GM21529 (cell line): ENCODE results near the gene KIAA1549.
A peak's percentile ranks its signal among the peaks of the same experiment; 100 is the strongest.

Experiments used
- ATAC-seq: cut with Tn5 transposase; IDR thresholded peaks from one replicate; pipeline ENCODE4 v1.9.1; 2021; ENCODE audit not compliant: unreplicated experiment

The KIAA1549 gene

DNA sequence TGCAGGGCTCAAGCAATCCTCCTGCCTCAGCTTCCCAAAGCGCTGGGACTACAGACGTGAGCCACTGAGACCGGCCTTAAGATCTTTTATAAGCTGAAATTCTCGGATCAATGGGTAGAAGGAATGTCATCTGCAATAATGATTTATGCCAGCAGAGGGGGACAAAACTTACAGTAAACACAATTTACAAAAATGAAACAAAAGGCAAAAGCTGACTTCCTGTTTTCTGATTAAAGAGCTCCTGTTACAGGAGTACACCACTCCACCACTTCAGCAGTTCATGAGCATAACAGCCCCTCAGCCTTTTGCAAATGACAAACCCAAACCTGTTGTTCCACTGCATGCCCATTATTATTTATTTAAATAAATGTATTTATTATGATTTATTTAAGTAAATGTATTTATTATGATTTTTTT lies 94.7 kb downstream of the KIAA1549 start:
- ATAC-seq = peak; percentile 88

DNA sequence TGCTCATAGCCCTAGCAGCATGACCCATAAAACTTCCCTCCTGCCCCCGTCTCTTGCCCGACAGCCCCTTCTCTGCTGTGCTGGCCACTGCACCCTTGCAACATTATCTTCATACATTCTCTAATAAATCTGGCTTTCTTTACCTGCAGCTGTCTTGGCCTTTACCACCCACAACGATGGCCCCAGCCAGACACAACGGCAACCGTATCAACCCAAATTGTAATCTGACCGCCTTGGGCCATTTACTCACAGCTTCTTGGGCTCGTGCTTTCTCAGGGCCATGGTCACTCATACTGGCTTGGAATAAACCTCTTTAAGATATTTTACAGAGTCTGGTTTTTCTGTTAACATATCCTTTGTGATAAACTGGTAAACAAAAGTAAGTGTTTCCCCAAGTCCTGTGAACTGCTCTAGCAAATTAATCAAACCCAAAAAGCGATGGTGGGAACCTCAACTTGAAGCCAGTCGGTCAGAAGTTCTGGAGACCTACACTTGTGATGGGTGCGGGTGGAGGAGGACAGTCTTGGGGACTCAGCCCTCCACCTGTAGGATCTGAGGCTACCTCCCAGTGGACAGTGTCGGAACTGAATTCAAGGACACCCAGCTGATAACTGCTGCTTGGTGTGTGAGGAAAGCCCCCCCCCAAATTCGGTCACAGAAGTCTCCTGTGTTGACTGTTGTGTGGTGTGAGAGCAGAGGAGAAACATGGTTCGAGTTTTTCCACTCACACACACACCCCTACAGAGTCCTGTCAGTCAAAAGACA lies 95.6 kb downstream of the KIAA1549 start:
- ATAC-seq = no peak

DNA sequence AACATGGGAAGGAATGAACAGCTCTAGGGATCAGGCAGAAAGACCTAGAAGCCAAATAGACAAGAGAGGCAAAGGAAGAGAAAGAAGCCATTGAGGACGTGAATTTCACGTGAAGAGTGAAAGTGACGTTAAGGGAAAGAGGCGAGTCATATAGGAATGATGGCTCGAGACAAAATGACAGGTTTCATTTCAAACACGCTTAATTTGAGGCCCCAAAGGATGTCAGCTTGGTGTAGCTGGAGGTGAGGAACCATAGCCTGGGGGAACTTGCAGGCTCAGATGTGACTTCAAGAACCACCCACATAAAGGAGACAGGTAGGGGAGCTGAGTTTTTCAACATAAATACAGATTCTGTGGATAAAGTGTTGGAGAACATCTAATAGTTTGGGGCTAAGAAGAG lies 98.9 kb downstream of the KIAA1549 start:
- ATAC-seq = no peak

DNA sequence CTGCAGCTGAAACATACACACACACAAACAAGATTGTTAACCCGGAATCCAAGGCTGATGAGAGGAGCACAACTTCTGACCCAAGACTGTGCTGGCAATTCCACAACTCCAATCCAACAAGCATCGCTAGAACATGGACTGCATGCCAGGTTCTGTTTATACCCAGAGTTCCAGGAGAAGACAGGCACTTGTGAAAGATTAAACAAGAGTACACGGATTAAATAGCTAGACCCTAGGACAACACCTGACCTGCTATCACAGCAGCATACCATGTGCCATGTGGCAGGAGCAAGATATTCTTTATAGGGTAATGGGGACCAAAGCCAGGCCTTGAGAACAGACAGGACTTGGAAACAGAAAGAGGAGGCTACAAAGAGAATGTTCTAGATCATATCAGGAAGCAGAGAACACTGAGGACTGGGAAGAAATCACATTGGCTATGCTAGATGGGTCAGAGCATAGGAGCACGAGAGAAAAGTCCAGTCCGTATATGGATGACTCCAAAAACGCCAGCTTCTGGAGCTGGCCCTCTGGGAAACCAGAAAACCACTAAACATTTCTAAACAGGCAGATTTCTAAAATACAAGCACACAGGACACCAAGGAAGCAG lies 99.5 kb downstream of the KIAA1549 start:
- ATAC-seq = no peak

DNA sequence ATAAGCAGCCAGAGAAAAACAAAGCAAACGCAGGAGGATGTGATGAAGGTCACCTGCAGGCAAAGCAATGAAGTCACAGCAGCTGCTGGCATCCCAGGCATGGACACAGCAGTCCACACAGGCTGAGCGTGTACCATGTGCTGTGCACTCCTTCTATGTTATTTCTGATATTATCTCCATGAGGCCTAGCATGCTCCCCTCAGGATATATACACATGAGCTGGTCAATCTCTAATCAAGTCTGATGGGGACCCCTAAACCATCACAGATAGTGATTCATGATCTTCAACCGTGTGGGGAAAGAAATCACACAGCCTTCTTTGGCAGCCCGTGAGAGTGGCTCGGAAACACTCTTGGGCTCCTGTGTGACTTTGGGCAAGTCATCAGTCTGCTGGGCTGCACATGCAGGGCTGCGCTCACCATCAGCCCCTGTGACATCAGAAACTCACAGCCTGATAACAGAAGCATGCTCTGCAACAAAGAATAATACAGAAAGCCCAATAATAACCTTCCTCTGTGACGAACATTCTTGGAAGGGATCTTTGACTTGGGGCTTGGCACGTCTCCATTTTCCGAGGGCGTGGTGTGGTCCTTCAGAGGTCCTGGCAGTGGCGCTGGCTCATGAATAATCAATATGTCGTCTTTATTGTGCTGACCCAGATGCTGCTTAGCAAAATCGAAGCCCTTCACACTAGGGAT lies 100.2 kb downstream of the KIAA1549 start:
- ATAC-seq = no peak

DNA sequence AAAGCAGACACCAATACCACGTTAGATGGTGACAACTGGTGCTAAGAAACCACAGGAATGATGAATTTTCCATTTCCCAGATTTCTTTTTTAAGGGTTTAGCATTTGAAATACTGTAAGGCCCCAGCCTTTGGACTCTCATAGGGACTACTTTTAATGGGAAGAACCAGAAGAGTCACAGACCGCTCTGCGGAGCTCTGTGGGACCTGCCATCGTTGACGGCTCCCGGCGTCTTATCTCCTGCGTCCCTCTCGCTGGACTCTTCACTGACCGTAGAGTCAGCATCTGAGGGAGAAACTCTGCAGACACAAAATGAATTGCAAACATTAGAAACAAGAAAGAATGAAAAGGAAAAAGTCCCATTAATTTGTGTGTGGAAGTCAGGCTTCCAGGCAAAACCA lies 101.8 kb downstream of the KIAA1549 start:
- ATAC-seq = no peak

DNA sequence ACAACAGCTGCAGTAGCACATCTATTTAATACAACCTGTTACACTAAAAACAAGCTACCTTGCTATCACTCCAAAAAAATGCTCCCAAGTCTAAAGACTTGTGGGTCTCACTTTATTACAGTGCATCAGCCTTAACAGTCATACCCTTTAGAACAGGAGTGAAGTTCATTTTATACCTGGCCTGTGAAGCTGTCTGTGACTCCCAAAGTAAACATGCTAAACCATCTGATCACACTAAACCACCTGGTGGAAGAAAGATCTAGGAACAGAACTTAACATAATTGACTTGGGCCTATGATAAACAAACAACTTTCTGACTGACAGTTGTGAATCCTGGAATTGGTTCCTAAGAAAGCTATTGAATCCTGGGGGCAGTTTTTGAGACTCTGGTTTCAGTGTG lies 102.3 kb downstream of the KIAA1549 start:
- no peak for ATAC-seq

DNA sequence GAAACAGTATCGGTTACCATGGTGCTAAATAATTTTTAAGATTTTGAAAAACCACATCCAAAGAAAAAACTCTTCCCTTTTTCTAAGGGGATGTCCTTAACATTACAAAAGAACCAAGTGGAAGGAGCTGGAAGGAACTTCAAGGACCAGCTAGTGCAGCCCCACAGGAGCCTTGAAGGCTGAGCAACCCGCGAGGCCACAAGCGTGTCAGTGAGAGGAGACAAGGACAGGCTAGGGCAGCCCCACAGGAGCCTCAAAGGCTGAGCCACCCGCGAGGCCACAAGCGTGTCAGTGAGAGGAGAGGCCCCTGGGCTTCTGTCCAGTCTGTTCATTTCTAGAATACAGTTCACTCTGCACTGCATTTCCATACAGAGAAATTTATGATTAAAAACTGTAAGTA lies 103.1 kb downstream of the KIAA1549 start:
- no peak for ATAC-seq

DNA sequence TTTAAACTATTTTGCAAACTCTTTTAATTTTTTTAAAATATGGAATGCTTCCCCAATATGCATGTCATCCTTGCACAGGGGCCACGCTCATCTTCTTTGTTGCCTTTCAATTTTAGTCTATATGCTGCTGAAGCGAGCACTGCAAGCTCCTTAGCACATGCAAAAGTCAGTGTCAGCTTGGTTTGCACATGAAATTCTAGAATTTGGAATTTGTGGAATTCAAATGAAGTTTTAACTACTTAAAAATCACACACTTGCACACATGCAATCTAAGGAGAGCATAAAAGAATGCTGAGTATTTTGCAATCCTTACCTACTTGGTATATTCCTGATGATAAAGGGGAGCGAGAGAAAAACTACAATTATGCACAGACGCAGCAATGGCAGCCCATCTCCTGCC lies 104.9 kb downstream of the KIAA1549 start:
- ATAC-seq = no peak

DNA sequence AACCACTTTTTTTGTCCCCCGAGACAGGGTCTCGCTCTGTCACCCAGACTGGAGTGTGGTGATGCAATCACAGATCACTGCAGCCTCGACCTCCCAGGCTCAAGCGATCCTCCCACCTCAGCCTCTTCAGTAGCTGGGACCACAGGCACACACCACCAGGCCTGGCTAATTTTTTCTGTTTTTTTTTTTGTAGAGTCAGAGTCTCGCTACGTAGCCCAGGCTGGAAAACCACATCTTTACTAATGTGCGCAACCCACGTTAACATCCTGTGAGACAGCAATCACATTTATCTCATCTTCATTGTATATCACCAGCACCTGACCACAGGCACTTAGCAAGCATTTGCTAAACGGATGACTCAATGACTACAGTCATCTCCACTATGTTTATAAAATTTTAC lies 105.4 kb downstream of the KIAA1549 start:
- ATAC-seq = no peak

DNA sequence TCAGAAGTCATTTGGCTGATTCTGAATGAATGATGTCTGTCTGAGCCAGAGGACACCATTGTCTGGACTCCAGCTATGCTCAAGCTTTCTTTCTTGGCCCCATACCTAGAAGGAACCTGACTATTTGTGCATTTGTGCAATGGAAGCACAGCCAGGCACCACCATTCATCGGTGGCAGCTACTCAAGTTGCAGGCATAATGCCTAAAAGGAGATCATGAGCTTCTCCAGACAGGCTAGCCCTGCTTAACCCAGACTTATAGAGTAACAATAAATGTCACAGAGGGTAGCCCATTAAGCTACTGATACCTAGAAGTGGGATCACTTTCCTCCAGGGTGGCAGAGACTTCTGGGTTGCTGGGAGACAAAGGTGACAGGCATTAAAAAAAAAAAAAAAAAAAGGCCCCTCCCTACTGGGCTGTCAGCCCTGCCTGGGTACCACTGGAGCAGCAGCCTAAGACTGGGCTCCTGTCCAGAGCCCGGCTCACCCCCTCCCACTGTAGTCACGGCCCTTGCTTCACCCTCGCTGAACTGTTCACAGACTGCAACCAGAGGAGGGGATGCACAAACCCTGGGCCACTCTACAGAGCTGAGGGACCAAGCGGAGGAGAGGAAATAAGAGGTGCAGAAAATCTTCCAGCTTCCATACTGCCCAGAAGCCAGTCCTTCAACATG lies 107.8 kb downstream of the KIAA1549 start:
- no peak for ATAC-seq

DNA sequence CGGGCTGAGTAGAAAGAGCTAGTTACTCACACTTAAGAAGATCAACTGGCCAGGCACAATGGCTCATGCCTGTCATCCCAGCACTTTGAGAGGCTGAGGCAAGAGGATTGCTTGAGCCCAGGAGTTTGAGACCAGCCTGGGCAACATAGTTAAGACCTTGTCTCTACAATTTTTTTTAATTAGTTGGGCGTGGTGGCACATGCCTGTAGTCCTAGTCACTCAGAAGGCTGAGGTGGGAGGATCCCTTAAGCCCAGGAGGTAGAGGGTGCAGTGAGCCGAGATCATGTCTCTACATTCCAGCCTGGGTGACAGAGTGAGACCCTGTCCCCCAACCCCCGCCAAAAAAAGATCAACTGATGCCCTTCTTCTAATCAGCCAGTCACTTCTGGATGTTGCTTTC lies 108.6 kb downstream of the KIAA1549 start:
- no peak for ATAC-seq

DNA sequence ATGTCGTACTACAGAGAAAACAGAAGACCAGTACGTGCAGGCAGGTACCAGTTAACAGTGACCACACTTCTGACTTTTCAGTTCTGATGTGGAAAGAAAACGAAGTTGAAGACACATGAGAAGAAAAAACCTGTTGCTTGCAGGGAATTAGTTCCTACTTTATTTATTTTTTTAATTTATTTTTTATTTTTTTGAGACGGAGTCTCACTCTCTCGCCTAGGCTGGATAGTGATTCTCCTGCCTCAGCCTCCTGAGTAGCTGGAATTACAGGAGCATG lies 109.4 kb downstream of the KIAA1549 start:
- ATAC-seq = no peak

DNA sequence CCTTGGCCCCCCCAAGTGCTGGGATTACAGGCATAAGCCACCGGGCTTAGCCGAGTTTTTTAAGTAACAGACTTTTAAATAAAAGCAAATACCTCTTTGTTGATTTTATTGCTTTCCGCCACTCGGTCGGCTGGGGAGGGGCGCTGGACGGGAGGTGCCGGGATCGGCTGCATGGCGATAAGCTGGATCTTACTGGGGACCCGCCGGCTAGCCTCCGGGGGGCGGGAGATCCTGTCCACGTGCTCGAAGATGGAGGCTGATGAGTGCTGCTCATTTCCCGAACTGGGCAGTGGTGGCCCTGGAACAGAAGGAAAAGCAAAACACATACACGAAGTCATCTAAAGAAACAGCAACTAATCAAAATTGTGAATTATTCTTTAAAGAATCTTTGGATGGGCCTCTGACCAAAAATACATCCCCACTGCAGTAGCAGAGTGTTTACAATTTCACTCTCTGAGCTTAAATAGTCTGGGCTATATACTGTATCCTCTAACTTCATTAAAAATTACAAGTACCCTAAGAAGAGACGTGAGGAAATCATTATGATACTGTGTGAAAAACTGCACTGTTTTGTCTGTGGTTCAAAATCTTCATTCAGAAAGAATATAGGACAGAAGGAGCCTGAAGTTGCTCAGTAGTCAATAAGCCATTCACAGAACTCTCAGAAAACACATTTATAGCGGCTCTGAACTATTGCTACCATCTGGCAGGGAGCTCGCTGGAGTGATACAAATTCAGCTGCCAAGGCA lies 110.0 kb downstream of the KIAA1549 start:
- no peak for ATAC-seq

DNA sequence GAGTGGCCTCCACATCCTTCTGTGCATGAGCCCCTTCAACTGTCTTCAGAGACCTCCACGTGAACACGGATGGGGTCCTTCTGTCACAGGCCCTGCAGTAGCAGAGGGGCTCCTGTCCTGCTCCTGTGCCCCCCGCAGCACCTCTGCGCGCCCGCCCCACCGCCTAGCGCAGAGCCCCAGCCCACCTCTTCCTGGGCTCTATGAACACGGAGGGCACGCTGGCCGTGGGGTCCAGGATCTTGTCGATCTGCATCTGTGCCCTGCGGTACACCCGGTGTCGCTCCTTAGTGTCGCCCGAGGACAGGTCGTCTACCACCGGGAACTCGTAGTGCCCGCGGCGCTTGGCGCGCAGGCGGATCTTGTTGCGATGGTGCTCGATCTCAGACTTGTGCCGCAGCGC lies 111.8 kb downstream of the KIAA1549 start:
- no peak for ATAC-seq

DNA sequence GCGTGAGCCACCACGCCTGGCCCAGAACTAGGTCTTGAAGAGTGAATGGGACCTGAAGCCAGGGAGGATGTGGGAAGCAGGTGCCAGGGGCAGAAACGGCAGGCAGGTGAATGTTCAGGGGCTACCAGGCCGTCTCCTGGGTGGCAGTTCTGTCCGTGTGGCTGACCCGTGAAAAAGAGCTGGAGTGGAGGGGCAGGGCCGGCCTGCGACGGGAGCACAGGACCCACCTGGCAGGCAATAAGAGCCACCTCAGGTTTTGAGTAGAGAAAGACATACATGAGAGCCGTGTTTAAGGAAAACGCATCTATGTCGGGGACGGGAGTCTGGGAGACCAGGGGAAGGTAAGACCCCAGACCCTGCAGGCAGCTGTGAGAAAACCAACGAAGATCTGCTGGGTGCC lies 112.5 kb downstream of the KIAA1549 start:
- no peak for ATAC-seq

DNA sequence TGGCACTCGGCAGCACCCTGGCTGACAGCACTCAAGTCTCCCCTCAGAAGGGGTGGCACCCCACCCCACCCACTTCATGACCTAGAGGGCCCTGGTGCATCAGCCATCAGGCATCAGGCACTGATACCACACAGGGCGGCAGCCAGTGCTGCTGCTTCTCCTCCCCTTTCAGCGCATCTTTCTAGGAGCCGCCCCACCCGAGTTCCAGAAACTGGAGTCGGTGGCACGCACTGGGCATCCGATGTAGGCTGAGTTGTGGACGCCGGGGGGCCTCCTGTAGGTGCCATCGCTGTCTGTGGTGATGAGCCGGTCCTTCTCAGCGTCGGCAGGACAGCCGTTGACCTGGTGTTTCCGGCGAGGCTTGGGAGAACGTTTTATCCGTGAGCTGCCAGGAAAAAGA lies 113.4 kb downstream of the KIAA1549 start:
- ATAC-seq = no peak

DNA sequence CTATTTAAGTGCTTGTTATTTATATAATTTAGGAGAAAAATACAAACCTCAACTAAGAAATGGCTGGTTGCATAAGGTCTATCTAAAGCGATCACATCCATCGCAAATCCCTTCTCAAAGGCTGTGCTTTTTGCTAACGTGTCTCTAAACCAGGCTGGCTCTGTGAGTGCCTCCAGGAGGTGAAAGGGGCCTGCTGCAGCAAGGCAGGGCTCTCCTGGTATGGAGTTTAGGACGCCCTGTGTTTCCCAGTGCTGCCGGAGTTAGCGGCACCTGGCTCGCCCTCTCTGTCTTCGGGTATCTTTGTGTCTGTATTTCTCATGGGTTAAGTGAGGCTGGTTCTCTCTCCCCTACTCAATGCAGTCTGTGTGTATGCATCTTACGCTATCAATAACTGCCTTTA lies 114.8 kb downstream of the KIAA1549 start:
- ATAC-seq = no peak

DNA sequence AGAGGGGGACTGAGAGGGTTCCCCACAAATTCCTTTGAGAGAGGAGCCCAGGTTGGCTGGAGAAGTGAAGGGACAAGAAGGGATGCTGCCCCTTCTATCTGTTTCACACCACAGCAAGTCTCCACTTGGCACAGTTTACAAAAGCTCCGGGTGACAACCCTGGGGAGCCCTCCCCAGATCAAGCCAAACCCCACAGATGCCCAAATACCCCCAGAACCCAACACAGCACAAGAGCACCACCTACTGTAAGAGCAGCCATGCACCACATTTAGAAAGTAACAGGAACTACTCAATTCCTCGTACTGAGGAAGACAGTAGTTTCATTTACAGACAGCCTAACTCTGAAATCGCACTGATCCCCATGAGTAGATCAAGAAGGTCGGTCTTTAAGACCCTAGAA lies 115.3 kb downstream of the KIAA1549 start:
- no peak for ATAC-seq

DNA sequence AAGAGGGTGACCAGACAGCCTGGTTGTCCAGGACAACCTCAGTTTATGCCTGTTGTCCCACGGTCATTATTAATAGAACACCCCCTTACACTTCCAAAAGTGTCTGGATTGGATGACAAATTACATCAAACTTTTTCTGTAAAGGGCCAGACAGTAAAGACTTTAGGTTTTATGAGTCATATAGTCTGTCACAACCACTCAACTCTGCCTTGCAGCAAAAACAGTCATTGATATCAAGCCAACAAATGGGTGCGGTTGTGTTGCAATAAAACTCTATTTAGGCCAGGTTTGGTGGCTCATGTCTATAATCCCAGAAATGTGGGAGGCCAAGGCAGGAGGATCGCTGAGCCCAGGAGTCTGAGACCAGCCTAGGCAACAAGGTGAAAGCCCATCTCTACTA lies 116.5 kb downstream of the KIAA1549 start:
- no peak for ATAC-seq

DNA sequence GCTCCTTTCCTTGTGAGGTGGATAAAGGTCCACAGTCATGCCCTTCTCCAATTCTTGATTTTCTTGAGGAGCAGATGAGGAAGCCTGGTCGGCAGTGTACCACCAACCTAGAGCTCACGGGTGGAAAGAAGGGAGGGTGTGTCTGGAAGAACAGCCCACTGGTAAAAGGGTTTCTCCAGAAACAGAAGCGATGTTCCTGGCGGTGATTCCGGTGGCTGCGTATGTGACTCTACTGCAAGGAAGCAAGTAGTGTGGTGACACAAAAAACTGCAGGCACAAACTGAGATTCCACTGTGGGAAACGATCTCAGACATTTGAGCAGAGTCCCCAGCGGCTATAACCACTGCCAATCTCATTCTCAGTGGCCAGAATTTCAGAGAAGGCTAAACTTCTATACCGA lies 117.3 kb downstream of the KIAA1549 start:
- no peak for ATAC-seq
